K562 (cell line): ENCODE results near the gene ZSWIM3. TPM values are rescaled to one million over a fixed set of nuclear protein-coding genes. Genes with fewer than 3 reads are reported as not detected.

Experiments
- ATAC-seq: fragments of 200-7000 bp; cut with Tn5 transposase; 3 replicates; pipeline ENCODE4 v1.9.1; 2020; ENCODE audit warnings: moderate library complexity
- BruUV-seq: library from RNA; stranded (reverse); fragments of 400-500 nt; replicated peaks from 2 replicates; lab custom pipeline; 2021; lab: Mats Ljungman, UMichigan
- CTCF ChIA-PET: fragments of 300-600 bp; formaldehyde crosslinking; extraction: SDS; loops from one replicate; lab custom pipeline; 2021; ENCODE audit warnings: low intra/inter-chr PET ratio; lab: Yijun Ruan, JAX
- POLR2A ChIA-PET: fragments of 300-600, 350-650 bp; sonication (Branson Sonifier 250); formaldehyde crosslinking; extraction: SDS; loops from one replicate; lab custom pipeline; 2021; ENCODE audit warnings: antibody characterized with exemption, inconsistent platforms; lab: Yijun Ruan, JAX
- DNase-seq, 4 experiments: peaks; one replicate each; pipeline versions ENCODE4 v3.0.0 to v3.0.0-alpha.2; 2011 to 2018; ENCODE audit warnings: low spot score in 3 of 4, mixed read lengths in 3 of 4; ENCODE audit errors: extremely low read depth in 1 of 4
- FAIRE-seq: peaks from 2 replicates; lab custom pipeline; 2011; peaks lifted over from hg19 to GRCh38; lab: Jason Lieb, UNC
- H2AFZ ChIP-seq: 2 replicates; pipeline ENCODE4 v1.6.0; 2011; ENCODE audit warnings: low read depth, low read length, control low read depth, inconsistent platforms
- H3K27ac ChIP-seq: fragments of 200-600 bp; 3 replicates; pipeline ENCODE4 v1.8.0; 2011; ENCODE audit warnings: low read depth, mild to moderate bottlenecking, control low read depth, inconsistent platforms, low read length, moderate library complexity, mixed read lengths; ENCODE audit errors: extremely low read depth
- H3K27me3 ChIP-seq, 2 experiments: fragments of 300-600 bp in 1 of 2; 2 replicates in 1 of 2; 3 replicates in 1 of 2; pipeline versions ENCODE4 v1.6.0 to v1.8.0; 2011; ENCODE audit warnings: inconsistent platforms in 2 of 2, low read length in 2 of 2, mild to moderate bottlenecking in 1 of 2, mixed read lengths in 1 of 2, moderate library complexity in 1 of 2; ENCODE audit not compliant: control insufficient read depth in 2 of 2, insufficient read depth in 2 of 2
- H3K36me3 ChIP-seq: fragments of 300-600 bp; 3 replicates; pipeline ENCODE4 v1.8.0; 2011; ENCODE audit warnings: mild to moderate bottlenecking, low read length, inconsistent platforms; ENCODE audit not compliant: control insufficient read depth, insufficient read depth
- H3K4me1 ChIP-seq, 2 experiments: fragments of 200-600 bp in 1 of 2; replicated peaks in 1 of 2; 2 replicates in 1 of 2; 3 replicates in 1 of 2; pipeline versions ENCODE4 v1.5.1 to v1.8.0; 2011; ENCODE audit warnings: inconsistent platforms in 2 of 2, low read length in 2 of 2, mild to moderate bottlenecking in 1 of 2, mixed read lengths in 1 of 2, moderate library complexity in 1 of 2; ENCODE audit not compliant: control insufficient read depth in 2 of 2, insufficient read depth in 2 of 2
- H3K4me2 ChIP-seq: 2 replicates; pipeline ENCODE4 v1.6.1; 2011; ENCODE audit warnings: low read length, control low read depth, inconsistent platforms, mixed read lengths; ENCODE audit not compliant: insufficient read depth
- H3K4me3 ChIP-seq: fragments of 200-600 bp; sonication (generic), shearing (Covaris generic); 2 replicates; pipeline ENCODE4 v1.5.1; 2016; ENCODE audit warnings: control low read depth, inconsistent platforms
- H3K79me2 ChIP-seq: fragments of 200-600 bp; 3 replicates; pipeline ENCODE4 v1.8.0; 2011; ENCODE audit warnings: low read length, inconsistent platforms; ENCODE audit not compliant: control insufficient read depth, insufficient read depth
- H3K9ac ChIP-seq, 2 experiments: 2 replicates each; pipeline versions ENCODE4 v1.6.0 to v1.6.1; 2011; ENCODE audit warnings: low read depth in 2 of 2, low read length in 2 of 2, control low read depth in 1 of 2, inconsistent platforms in 1 of 2, mild to moderate bottlenecking in 1 of 2, mixed read lengths in 1 of 2; ENCODE audit not compliant: insufficient read depth in 1 of 2
- H3K9me1 ChIP-seq: one replicate; pipeline ENCODE4 v1.6.0; 2011; ENCODE audit warnings: inconsistent platforms, mild to moderate bottlenecking, low read length, moderate library complexity; ENCODE audit not compliant: control insufficient read depth, insufficient read depth
- H3K9me3 ChIP-seq: replicated peaks from 2 replicates; pipeline ENCODE4 v1.5.1; 2011; ENCODE audit warnings: low read depth, low read length, inconsistent platforms; ENCODE audit not compliant: control insufficient read depth, insufficient read depth
- H4K20me1 ChIP-seq: replicated peaks from 2 replicates; pipeline ENCODE4 v1.6.1; 2011; ENCODE audit warnings: low read length, inconsistent platforms, mixed read lengths; ENCODE audit not compliant: control insufficient read depth, insufficient read depth
- CBFA2T2 ChIP-seq: fragments of 450-650 bp; conservative IDR thresholded peaks from 2 replicates; pipeline ENCODE4 v1.6.1; 2017; ENCODE audit warnings: mild to moderate bottlenecking
- CREBBP ChIP-seq: IDR thresholded peaks from one replicate; pipeline ENCODE4 v1.6.1; 2012; ENCODE audit warnings: low read depth, mild to moderate bottlenecking, control low read depth, inconsistent platforms, low read length
- CSDE1 ChIP-seq, 2 experiments: fragments of 450-650 bp; IDR thresholded peaks; 2 replicates each; pipeline ENCODE4 v1.6.1; 2016; ENCODE audit warnings: mild to moderate bottlenecking in 1 of 2
- HDAC8 ChIP-seq: fragments of 450-650 bp; IDR thresholded peaks from 2 replicates; pipeline ENCODE4 v1.6.1; 2016; ENCODE audit warnings: mild to moderate bottlenecking, missing genetic modification characterization, moderate library complexity, missing compliant biosample characterization
- ILK ChIP-seq: fragments of 450-650 bp; IDR thresholded peaks from 2 replicates; pipeline ENCODE4 v1.6.1; 2016; ENCODE audit warnings: missing genetic modification characterization, low read depth, mild to moderate bottlenecking, missing compliant biosample characterization, moderate library complexity, borderline replicate concordance
- IRF2 ChIP-seq: sonication (generic); formaldehyde crosslinking; IDR thresholded peaks from 2 replicates; pipeline ENCODE4 v1.8.1; 2022; ENCODE audit warnings: mild to moderate bottlenecking, missing genetic modification reagents
- KLF13 ChIP-seq: fragments of 450-650 bp; IDR thresholded peaks from 2 replicates; pipeline ENCODE4 v1.6.1; 2016; ENCODE audit warnings: missing genetic modification characterization, low read depth, mild to moderate bottlenecking, missing compliant biosample characterization, moderate library complexity, borderline replicate concordance
- MCM2 ChIP-seq: fragments of 450-650 bp; IDR thresholded peaks from 2 replicates; pipeline ENCODE4 v1.6.1; 2017; ENCODE audit warnings: low read depth, mild to moderate bottlenecking
- POU5F1 ChIP-seq: fragments of 150-350 bp; IDR thresholded peaks from 2 replicates; pipeline ENCODE4 v1.6.1; 2014; ENCODE audit warnings: borderline replicate concordance, low read length, low read depth, mild to moderate bottlenecking; ENCODE audit not compliant: partially characterized antibody
- PPARD ChIP-seq: fragments of 250-450 bp; sonication (Bioruptor Pico); IDR thresholded peaks from 2 replicates; pipeline ENCODE4 v1.8.0; 2022; ENCODE audit warnings: inconsistent platforms, mild to moderate bottlenecking, moderate library complexity
- PTRF ChIP-seq: fragments of 450-650 bp; IDR thresholded peaks from 2 replicates; pipeline ENCODE4 v1.6.1; 2016; ENCODE audit warnings: mild to moderate bottlenecking, missing genetic modification characterization, missing compliant biosample characterization
- SIN3A ChIP-seq, 2 experiments: fragments of 150-350 bp in 1 of 2; IDR thresholded peaks; 2 replicates each; pipeline ENCODE4 v1.6.1; 2011 to 2016; ENCODE audit warnings: borderline replicate concordance in 2 of 2, low read depth in 2 of 2, low read length in 2 of 2, mild to moderate bottlenecking in 2 of 2, moderate library complexity in 2 of 2; ENCODE audit not compliant: control insufficient read depth in 1 of 2
- SMC3 ChIP-seq: conservative IDR thresholded peaks from 2 replicates; pipeline ENCODE4 v1.6.1; 2011; ENCODE audit warnings: low read depth, low read length, improper control_type of control experiment; ENCODE audit not compliant: insufficient read depth
- STAT5A ChIP-seq: IDR thresholded peaks from 2 replicates; pipeline ENCODE4 v1.6.1; 2012; ENCODE audit warnings: low read length, inconsistent platforms, borderline replicate concordance
- TAF9B ChIP-seq: fragments of 450-650 bp; IDR thresholded peaks from 2 replicates; pipeline ENCODE4 v1.6.1; 2018; ENCODE audit warnings: mild to moderate bottlenecking; ENCODE audit not compliant: partially characterized antibody
- TRIM28 ChIP-seq: fragments of 450-650 bp; IDR thresholded peaks from 2 replicates; pipeline ENCODE4 v1.6.1; 2017
- U2AF1 ChIP-seq: fragments of 200-400 bp; formaldehyde crosslinking; optimal IDR thresholded peaks from 2 replicates; pipeline ENCODE3; 2017; ENCODE audit warnings: mild to moderate bottlenecking, low read depth, low read length, moderate library complexity
- ZNF197 ChIP-seq: fragments of 200-800 bp; sonication (Bioruptor generic); IDR thresholded peaks from 2 replicates; pipeline ENCODE4 v1.6.1; 2016; ENCODE audit warnings: low read depth, missing genetic modification characterization, missing compliant biosample characterization
- ZNF253 ChIP-seq: fragments of 250-450 bp; sonication (Bioruptor Pico); conservative IDR thresholded peaks from 2 replicates; pipeline ENCODE4 v1.6.1; 2021; ENCODE audit warnings: mild to moderate bottlenecking
- ZNF445 ChIP-seq: fragments of 250-450 bp; sonication (Bioruptor Pico); IDR thresholded peaks from 2 replicates; pipeline ENCODE4 v1.4.0; 2020; ENCODE audit warnings: low read depth, mild to moderate bottlenecking, moderate library complexity
- WGBS: fragments of 100-300 bp; shearing (Covaris generic); methylation state at CpG from one replicate; pipeline ENCODE4 v1.1.6; 2016; ENCODE audit warnings: low coverage, mixed read lengths; ENCODE audit not compliant: insufficient coverage; ENCODE audit errors: missing lambda C conversion rate; 5-methylcytosine and 5-hydroxymethylcytosine counted together
- in situ Hi-C: fragments of 300-500 bp; cut with MboI; formaldehyde crosslinking; loops from 4 replicates; pipeline ENCODE4 v1.15.0; 2018; ENCODE audit warnings: inconsistent platforms, mixed read lengths
- intact Hi-C: fragments of 100-400 bp; cut with micrococcal nuclease; formaldehyde crosslinking; loops from 2 replicates; pipeline ENCODE4 v1.14.2; 2022
- polyA plus RNA-seq, 8 experiments: library from polyadenylated mRNA; depleted of rRNA in 4 of 8; stranded (reverse) in 5 of 8; unstranded in 3 of 8; fragments of >200 nt; fragmentation: Nextera tagmentation in 2 of 8; fragmentation: Illumina TruSeq in 1 of 8; extraction: Ambion mirVana in 2 of 8; extraction: Trizol in 1 of 8; gene quantifications; 2 replicates each; pipeline versions ENCODE4 v1.2.1 to v1.2.3, GENCODE V29; 2011 to 2014; ENCODE audit warnings: inconsistent platforms in 1 of 8, missing spikeins in 1 of 8
- total RNA-seq, 7 experiments: library from RNA; depleted of rRNA in 6 of 7; stranded (reverse); fragments of >200 nt in 6 of 7; fragmentation: Illumina TruSeq in 2 of 7; extraction: Trizol in 2 of 7; gene quantifications; 2 replicates each; pipeline versions ENCODE4 v1.2.1 to v1.2.3, GENCODE V29; 2011 to 2021; ENCODE audit warnings: low replicate concordance in 1 of 7
- TF ChIP-seq, protein P1 (sequence below): fragments of 250-450 bp; sonication (Bioruptor Pico); IDR thresholded peaks from 2 replicates; pipeline ENCODE4 v1.5.0; 2021; ENCODE audit warnings: mild to moderate bottlenecking, borderline replicate concordance

Gene ZSWIM3
- total and polyA plus RNA-seq, 9 of the 15 experiments (the other 6 are each of a cell fraction or from before 2014, with no cell fraction given), result 1.7 to 4.3 (median 2.9) TPM

DNA sequence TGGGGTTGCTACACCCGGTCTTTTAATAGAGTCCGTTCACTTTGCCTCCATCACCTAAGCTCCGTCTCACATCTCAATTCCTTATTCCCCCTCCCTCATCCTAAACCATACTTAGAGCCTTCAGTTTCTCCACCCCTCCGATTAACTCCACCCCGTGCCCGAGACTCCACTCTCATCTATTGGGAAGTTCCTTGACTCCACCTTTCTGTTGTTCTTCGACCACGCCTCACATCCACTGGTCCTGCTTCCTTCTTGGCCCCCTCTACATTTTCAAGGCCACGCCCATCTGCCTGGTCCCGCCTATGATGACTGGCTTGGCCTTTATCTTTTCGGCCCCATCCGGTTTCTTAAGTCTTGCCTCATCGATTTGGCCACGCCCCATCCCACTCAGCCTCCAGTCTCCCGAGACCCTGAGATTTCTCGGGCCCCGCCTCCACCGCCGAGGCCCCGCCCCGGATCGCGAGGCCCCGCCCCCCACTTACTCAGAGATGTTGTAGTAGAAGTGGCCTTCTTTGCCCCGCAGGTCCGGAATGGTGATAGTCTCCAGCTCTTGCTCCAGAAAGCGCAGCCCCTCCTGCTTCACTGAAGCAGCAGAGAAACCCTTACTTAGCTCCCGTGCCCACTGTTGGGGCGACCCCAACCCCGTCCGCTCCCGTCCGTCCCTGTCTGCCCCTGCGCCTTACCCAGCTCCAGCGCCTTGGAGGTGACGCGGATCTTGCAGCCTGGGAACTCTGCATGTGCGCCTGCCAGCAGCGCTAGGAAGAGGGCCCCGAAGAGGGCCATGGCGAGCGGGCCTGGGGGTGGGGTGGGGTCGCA lies 53.5 kb downstream of the ZSWIM3 start:
- 4% methylated on average over 37 of the region's 43 CpGs for WGBS
- H2AFZ ChIP-seq, result peak overlapping the region; percentile 92
- CTCF ChIA-PET, result no interaction called here
- peaks cover 13% of the 10 kb centered on the region; the same call in 2 of the 3 replicates for H3K36me3 ChIP-seq
- peak overlapping the region; percentile 48 for H3K4me3 ChIP-seq
- H3K4me2 ChIP-seq, result peak overlapping the region; percentile 83
- in situ Hi-C loops, result no loop called here
- ATAC-seq (peak; percentile 95), DNase-seq (peak; percentile 98 to 100 (median 98)), FAIRE-seq (peak; percentile 100)
- peak overlapping the region; percentile 89 for H3K27ac ChIP-seq
- H3K27me3 ChIP-seq, result no peaks in the 10 kb centered on the region
- peaks cover 15% of the 10 kb centered on the region for H3K79me2 ChIP-seq
- intact Hi-C loops, result loop anchor here (1.0 kb wide), 1 partner anchor 22 kb away; no protein-coding TSS in a partner anchor
- H4K20me1 ChIP-seq, result no peaks in the 10 kb centered on the region
- BruUV-seq, result no TSS peak
- POLR2A ChIA-PET, result interaction anchor here (0.6 to 2.6 kb wide), 11 partner anchors 9 to 517 kb away, joined by 3 to 13 read pairs (median 4); partner anchors contain the start of genes CTSA, PCIF1 and ZSWIM1
- H3K4me1 ChIP-seq, result peaks cover 24 to 44% of the 10 kb centered on the region in 2 experiments
- peak overlapping the region; percentile 64 to 94 for H3K9ac ChIP-seq
- H3K9me1 ChIP-seq, result no peaks in the 10 kb centered on the region
- H3K9me3 ChIP-seq, result no peaks in the 10 kb centered on the region
- TF ChIP-seq CREBBP (no peak), POU5F1 (no peak), CSDE1 (IDR thresholded peaks at IDR 0.05) (no peak), TAF9B (peak; percentile 72), STAT5A (no peak), U2AF1 (no peak), ZNF445 (CRISPR knock-in tag) (no peak), ZNF253 (no peak), ILK (tag) (no peak), KLF13 (no peak), ZNF197 (CRISPR knock-in tag) (no peak), IRF2 (CRISPR knock-in tag) (no peak), PPARD (CRISPR knock-in tag) (no peak), SMC3 (no peak), TRIM28 (no peak), SIN3A (IDR thresholded peaks at IDR 0.05; ENCODE audit: borderline replicate concordance in 2 of 2, control insufficient read depth in 1 of 2, low read depth in 2 of 2, low read length in 2 of 2) (no peak), CBFA2T2 (no peak), HDAC8 (tag) (no peak), MCM2 (no peak), PTRF (tag) (no peak)
- TF ChIP-seq, protein P1, sequence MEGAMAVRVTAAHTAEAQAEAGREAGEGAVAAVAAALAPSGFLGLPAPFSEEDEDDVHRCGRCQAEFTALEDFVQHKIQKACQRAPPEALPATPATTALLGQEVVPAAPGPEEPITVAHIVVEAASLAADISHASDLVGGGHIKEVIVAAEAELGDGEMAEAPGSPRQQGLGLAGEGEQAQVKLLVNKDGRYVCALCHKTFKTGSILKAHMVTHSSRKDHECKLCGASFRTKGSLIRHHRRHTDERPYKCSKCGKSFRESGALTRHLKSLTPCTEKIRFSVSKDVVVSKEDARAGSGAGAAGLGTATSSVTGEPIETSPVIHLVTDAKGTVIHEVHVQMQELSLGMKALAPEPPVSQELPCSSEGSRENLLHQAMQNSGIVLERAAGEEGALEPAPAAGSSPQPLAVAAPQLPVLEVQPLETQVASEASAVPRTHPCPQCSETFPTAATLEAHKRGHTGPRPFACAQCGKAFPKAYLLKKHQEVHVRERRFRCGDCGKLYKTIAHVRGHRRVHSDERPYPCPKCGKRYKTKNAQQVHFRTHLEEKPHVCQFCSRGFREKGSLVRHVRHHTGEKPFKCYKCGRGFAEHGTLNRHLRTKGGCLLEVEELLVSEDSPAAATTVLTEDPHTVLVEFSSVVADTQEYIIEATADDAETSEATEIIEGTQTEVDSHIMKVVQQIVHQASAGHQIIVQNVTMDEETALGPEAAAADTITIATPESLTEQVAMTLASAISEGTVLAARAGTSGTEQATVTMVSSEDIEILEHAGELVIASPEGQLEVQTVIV (CRISPR knock-in tag), result no peak
